HEK293 (cell line): ENCODE data around the gene CNTLN.

ENCODE experiments used
- CTCF ChIA-PET: fragments of 350-600 bp; formaldehyde crosslinking; extraction: SDS; loops from one replicate; lab custom pipeline; 2021; ENCODE audit warnings: antibody characterized with exemption; lab: Yijun Ruan, JAX
- POLR2A ChIA-PET: fragments of 300-600 bp; formaldehyde crosslinking; extraction: SDS; loops from one replicate; lab custom pipeline; 2020; ENCODE audit warnings: antibody characterized with exemption, inconsistent platforms; lab: Yijun Ruan, JAX
- H3K27ac ChIP-seq: fragments of 200-500 bp; sonication (Bioruptor generic); 2 replicates; pipeline ENCODE4 v1.5.1; 2014; ENCODE audit warnings: low read depth, low read length, control low read depth, inconsistent platforms; ENCODE audit errors: extremely low read depth
- H3K36me3 ChIP-seq, 2 experiments: fragments of 200-500 bp in 1 of 2; sonication (Bioruptor generic) in 1 of 2; 1 replicate in 1 of 2; 2 replicates in 1 of 2; pipeline ENCODE4 v1.5.1; 2014 to 2017; ENCODE audit warnings: inconsistent platforms in 2 of 2, low read length in 2 of 2; ENCODE audit not compliant: control insufficient read depth in 2 of 2, insufficient read depth in 1 of 2
- H3K4me1 ChIP-seq: fragments of 200-500 bp; sonication (Bioruptor generic); 2 replicates; pipeline ENCODE4 v1.5.1; 2014; ENCODE audit warnings: mild to moderate bottlenecking, low read length, inconsistent platforms; ENCODE audit not compliant: control insufficient read depth, insufficient read depth
- H3K4me3 ChIP-seq: 2 replicates; pipeline ENCODE4 v1.5.1; 2011; ENCODE audit warnings: low read depth, mild to moderate bottlenecking, control low read depth, low read length, moderate library complexity
- H3K9me3 ChIP-seq: fragments of 200-500 bp; sonication (Bioruptor generic); 2 replicates; pipeline ENCODE4 v1.5.1; 2014; ENCODE audit warnings: low read depth, low read length, inconsistent platforms; ENCODE audit not compliant: control insufficient read depth, insufficient read depth
- CTCF ChIP-seq: fragments of 450-650 bp; formaldehyde crosslinking; IDR thresholded peaks from 2 replicates; pipeline ENCODE4 v1.5.1; 2016; ENCODE audit warnings: missing biosample characterization, missing genetic modification characterization
- FEZF1 ChIP-seq: fragments of 450-650 bp; formaldehyde crosslinking; IDR thresholded peaks from 2 replicates; pipeline ENCODE4 v1.5.1; 2016; ENCODE audit warnings: missing biosample characterization, missing genetic modification characterization
- GLI2 ChIP-seq: fragments of 450-650 bp; formaldehyde crosslinking; IDR thresholded peaks from 2 replicates; pipeline ENCODE4; 2017; ENCODE audit warnings: missing biosample characterization, missing genetic modification characterization, low read depth, borderline replicate concordance
- MEIS1 ChIP-seq: sonication (generic); formaldehyde crosslinking; IDR thresholded peaks from 2 replicates; pipeline ENCODE4 v1.8.1; 2022; ENCODE audit warnings: missing genetic modification reagents, mild to moderate bottlenecking, borderline replicate concordance
- RBAK ChIP-seq: fragments of 450-650 bp; formaldehyde crosslinking; IDR thresholded peaks from 2 replicates; pipeline ENCODE4 v1.5.1; 2016; ENCODE audit warnings: missing biosample characterization, missing genetic modification characterization
- WT1 ChIP-seq: fragments of 450-650 bp; formaldehyde crosslinking; IDR thresholded peaks from 2 replicates; pipeline ENCODE4 v1.5.1; 2016; ENCODE audit warnings: missing biosample characterization, missing genetic modification characterization
- ZEB2 ChIP-seq: fragments of 450-650 bp; formaldehyde crosslinking; IDR thresholded peaks from 2 replicates; pipeline ENCODE4 v1.5.1; 2016; ENCODE audit warnings: missing biosample characterization, missing genetic modification characterization
- ZFHX2 ChIP-seq: fragments of 450-650 bp; formaldehyde crosslinking; conservative IDR thresholded peaks from 2 replicates; pipeline ENCODE4 v1.5.1; 2016; ENCODE audit warnings: missing biosample characterization, missing genetic modification characterization
- ZNF140 ChIP-seq: fragments of 450-650 bp; formaldehyde crosslinking; IDR thresholded peaks from 2 replicates; pipeline ENCODE4 v1.5.1; 2016; ENCODE audit warnings: missing biosample characterization, missing genetic modification characterization
- ZNF16 ChIP-seq: fragments of 450-650 bp; formaldehyde crosslinking; IDR thresholded peaks from 2 replicates; pipeline ENCODE4 v1.5.1; 2016; ENCODE audit warnings: low read depth, missing biosample characterization, missing genetic modification characterization
- ZNF174 ChIP-seq: fragments of 450-650 bp; formaldehyde crosslinking; IDR thresholded peaks from 2 replicates; pipeline ENCODE4 v1.5.0; 2017; ENCODE audit warnings: missing biosample characterization, mild to moderate bottlenecking, missing genetic modification characterization
- ZNF211 ChIP-seq: fragments of 450-650 bp; formaldehyde crosslinking; IDR thresholded peaks from 2 replicates; pipeline ENCODE4 v1.5.1; 2016; ENCODE audit warnings: low read depth, missing biosample characterization, missing genetic modification characterization
- ZNF23 ChIP-seq: fragments of 450-650 bp; formaldehyde crosslinking; IDR thresholded peaks from 2 replicates; pipeline ENCODE4 v1.5.1; 2016; ENCODE audit warnings: missing biosample characterization, missing genetic modification characterization, borderline replicate concordance
- ZNF394 ChIP-seq: fragments of 450-650 bp; formaldehyde crosslinking; IDR thresholded peaks from 2 replicates; pipeline ENCODE4 v1.5.1; 2016; ENCODE audit warnings: missing biosample characterization, missing genetic modification characterization, mild to moderate bottlenecking, moderate library complexity, borderline replicate concordance
- ZNF514 ChIP-seq: fragments of 450-650 bp; formaldehyde crosslinking; IDR thresholded peaks from 2 replicates; pipeline ENCODE4 v1.5.1; 2016; ENCODE audit warnings: missing biosample characterization, missing genetic modification characterization
- ZNF518A ChIP-seq: fragments of 450-650 bp; formaldehyde crosslinking; conservative IDR thresholded peaks from 2 replicates; pipeline ENCODE4 v1.5.1; 2016; ENCODE audit warnings: low read depth, missing biosample characterization, missing genetic modification characterization
- ZNF549 ChIP-seq: fragments of 450-650 bp; IDR thresholded peaks from 2 replicates; pipeline ENCODE4 v1.5.1; 2018; ENCODE audit warnings: missing biosample characterization, missing genetic modification characterization, mild to moderate bottlenecking, inconsistent platforms, moderate library complexity
- ZNF621 ChIP-seq: fragments of 450-650 bp; formaldehyde crosslinking; IDR thresholded peaks from 2 replicates; pipeline ENCODE4 v1.5.1; 2017; ENCODE audit warnings: missing biosample characterization, missing genetic modification characterization
- ZNF626 ChIP-seq: fragments of 450-650 bp; sonication (Bioruptor Pico); formaldehyde crosslinking; IDR thresholded peaks from 2 replicates; pipeline ENCODE4 v1.5.1; 2018; ENCODE audit warnings: missing biosample characterization, missing genetic modification characterization, inconsistent platforms
- ZNF701 ChIP-seq: fragments of 450-650 bp; formaldehyde crosslinking; IDR thresholded peaks from 2 replicates; pipeline ENCODE4 v1.5.1; 2016; ENCODE audit warnings: missing biosample characterization, missing genetic modification characterization
- ZSCAN30 ChIP-seq: fragments of 450-650 bp; IDR thresholded peaks from 2 replicates; pipeline ENCODE4 v1.5.1; 2018; ENCODE audit warnings: missing biosample characterization, mild to moderate bottlenecking, missing genetic modification characterization, moderate library complexity
- TF ChIP-seq, protein P1 (sequence below): fragments of 450-650 bp; formaldehyde crosslinking; optimal IDR thresholded peaks from 2 replicates; pipeline ENCODE3; 2016; ENCODE audit warnings: missing biosample characterization, mild to moderate bottlenecking, missing genetic modification characterization

Gene CNTLN, protein sequence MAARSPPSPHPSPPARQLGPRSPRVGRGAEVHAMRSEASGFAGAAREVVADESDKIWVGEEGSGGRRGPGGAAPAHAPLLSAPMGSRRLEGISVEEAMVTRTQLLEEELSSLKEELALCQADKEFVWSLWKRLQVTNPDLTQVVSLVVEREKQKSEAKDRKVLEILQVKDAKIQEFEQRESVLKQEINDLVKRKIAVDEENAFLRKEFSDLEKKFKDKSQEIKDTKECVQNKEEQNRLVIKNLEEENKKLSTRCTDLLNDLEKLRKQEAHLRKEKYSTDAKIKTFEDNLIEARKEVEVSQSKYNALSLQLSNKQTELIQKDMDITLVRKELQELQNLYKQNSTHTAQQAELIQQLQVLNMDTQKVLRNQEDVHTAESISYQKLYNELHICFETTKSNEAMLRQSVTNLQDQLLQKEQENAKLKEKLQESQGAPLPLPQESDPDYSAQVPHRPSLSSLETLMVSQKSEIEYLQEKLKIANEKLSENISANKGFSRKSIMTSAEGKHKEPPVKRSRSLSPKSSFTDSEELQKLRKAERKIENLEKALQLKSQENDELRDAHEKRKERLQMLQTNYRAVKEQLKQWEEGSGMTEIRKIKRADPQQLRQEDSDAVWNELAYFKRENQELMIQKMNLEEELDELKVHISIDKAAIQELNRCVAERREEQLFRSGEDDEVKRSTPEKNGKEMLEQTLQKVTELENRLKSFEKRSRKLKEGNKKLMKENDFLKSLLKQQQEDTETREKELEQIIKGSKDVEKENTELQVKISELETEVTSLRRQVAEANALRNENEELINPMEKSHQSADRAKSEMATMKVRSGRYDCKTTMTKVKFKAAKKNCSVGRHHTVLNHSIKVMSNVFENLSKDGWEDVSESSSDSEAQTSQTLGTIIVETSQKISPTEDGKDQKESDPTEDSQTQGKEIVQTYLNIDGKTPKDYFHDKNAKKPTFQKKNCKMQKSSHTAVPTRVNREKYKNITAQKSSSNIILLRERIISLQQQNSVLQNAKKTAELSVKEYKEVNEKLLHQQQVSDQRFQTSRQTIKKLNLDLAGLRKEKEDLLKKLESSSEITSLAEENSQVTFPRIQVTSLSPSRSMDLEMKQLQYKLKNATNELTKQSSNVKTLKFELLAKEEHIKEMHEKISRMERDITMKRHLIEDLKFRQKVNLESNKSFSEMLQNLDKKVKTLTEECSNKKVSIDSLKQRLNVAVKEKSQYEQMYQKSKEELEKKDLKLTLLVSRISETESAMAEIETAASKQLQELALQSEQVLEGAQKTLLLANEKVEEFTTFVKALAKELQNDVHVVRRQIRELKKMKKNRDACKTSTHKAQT (N-terminal part only)

GRCh38 chr9:17134396-17135294 lies at the start of gene CNTLN:
Gene CNTLN (plus strand): TSS chr9:17135040. CDS start chr9:17135066, 26 bp downstream.
- CTCF ChIA-PET = interaction anchor here (0.7 to 1.8 kb wide), 3 partner anchors 17 to 329 kb away, joined by 3 to 9 read pairs (median 4); no protein-coding TSS in a partner anchor
- Histone ChIP-seq H3K4me1 (no peaks in the 10 kb centered on the region), H3K27ac (peak within 1 kb of the TSS; percentile 85), H3K4me3 (peak within 1 kb of the TSS; percentile 99), H3K9me3 (no peaks in the 10 kb centered on the region), H3K36me3 (peaks cover 0 to 5% of the 10 kb centered on the region in 2 experiments; a peak in 2 of 3 replicates)
- POLR2A ChIA-PET = interaction anchor here (1.0 kb wide), 1 partner anchor 177 kb away, joined by 3 read pairs; no protein-coding TSS in a partner anchor
- TF ChIP-seq ZSCAN30 (tag by site-specific recombination) (no peak; the same call in 1 of the 2 replicates), ZNF621 (tag by site-specific recombination) (no peak), CTCF (no peak), ZEB2 (peak; percentile 43; the same call in 1 of the 2 replicates), ZNF549 (tag by site-specific recombination) (no peak), ZNF211 (tag by site-specific recombination) (no peak), ZNF16 (tag by site-specific recombination) (no peak), ZNF514 (tag by site-specific recombination) (no peak), WT1 (tag by site-specific recombination) (no peak), FEZF1 (no peak), ZNF23 (tag by site-specific recombination) (no peak), ZNF174 (tag by site-specific recombination) (no peak), ZNF140 (tag by site-specific recombination) (no peak), RBAK (tag by site-specific recombination) (no peak), ZNF518A (tag by site-specific recombination) (0 out of 2 replicates have a peak, but pooled peaks have one; percentile 37), ZFHX2 (tag by site-specific recombination) (peak; percentile 20; the same call in 1 of the 2 replicates), ZNF394 (tag by site-specific recombination) (peak; percentile 25; the same call in 1 of the 2 replicates), MEIS1 (CRISPR knock-in tag) (no peak), ZNF626 (tag by site-specific recombination) (no peak), ZNF701 (no peak), GLI2 (tag by site-specific recombination) (no peak)
- TF ChIP-seq, protein P1, sequence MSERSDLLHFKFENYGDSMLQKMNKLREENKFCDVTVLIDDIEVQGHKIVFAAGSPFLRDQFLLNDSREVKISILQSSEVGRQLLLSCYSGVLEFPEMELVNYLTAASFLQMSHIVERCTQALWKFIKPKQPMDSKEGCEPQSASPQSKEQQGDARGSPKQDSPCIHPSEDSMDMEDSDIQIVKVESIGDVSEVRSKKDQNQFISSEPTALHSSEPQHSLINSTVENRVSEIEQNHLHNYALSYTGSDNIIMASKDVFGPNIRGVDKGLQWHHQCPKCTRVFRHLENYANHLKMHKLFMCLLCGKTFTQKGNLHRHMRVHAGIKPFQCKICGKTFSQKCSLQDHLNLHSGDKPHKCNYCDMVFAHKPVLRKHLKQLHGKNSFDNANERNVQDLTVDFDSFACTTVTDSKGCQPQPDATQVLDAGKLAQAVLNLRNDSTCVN (tag by site-specific recombination) = peak; percentile 83
